HepG2 (cell line): Measurements from ENCODE around the gene BEAN1. TPM values are rescaled to one million over a fixed set of nuclear protein-coding genes. Genes with fewer than 3 reads are reported as not detected.
A peak's percentile ranks its signal among the peaks of the same experiment; 100 is the strongest.

ENCODE experiments used
- ATAC-seq: fragments of 200-7000 bp; cut with Tn5 transposase; 3 replicates; pipeline ENCODE4 v1.9.1; 2020; ENCODE audit warnings: mild to moderate bottlenecking, moderate library complexity
- BruUV-seq: library from RNA; stranded (reverse); fragments of 400-500 nt; replicated peaks from 2 replicates; lab custom pipeline; 2021; lab: Mats Ljungman, UMichigan
- CTCF ChIA-PET: fragments of 300-600 bp; formaldehyde crosslinking; extraction: SDS; loops from one replicate; lab custom pipeline; 2021; ENCODE audit warnings: low total read pairs, inconsistent platforms, low intra/inter-chr PET ratio; lab: Yijun Ruan, JAX
- POLR2A ChIA-PET: fragments of 350-600 bp; sonication (Branson Sonifier 250); formaldehyde crosslinking; loops from one replicate; lab custom pipeline; 2020; ENCODE audit warnings: antibody characterized with exemption, inconsistent platforms; lab: Yijun Ruan, JAX
- DNase-seq: peaks from one replicate; pipeline ENCODE4 v3.0.0-alpha.2; 2015; ENCODE audit warnings: low spot score
- FAIRE-seq: peaks from 3 replicates; lab custom pipeline; 2011; peaks lifted over from hg19 to GRCh38; lab: Jason Lieb, UNC
- H2AFZ ChIP-seq: one replicate; pipeline ENCODE4 v1.6.1; 2011; ENCODE audit warnings: low read length, inconsistent platforms
- H3K27ac ChIP-seq: fragments of 300-600 bp; 3 replicates; pipeline ENCODE4 v1.8.0; 2011; ENCODE audit warnings: mixed run types, mild to moderate bottlenecking, mixed read lengths, low read length, inconsistent platforms; ENCODE audit not compliant: insufficient read depth; ENCODE audit errors: extremely low read length
- H3K27me3 ChIP-seq, 2 experiments: fragments of 200-600 bp in 1 of 2; 2 replicates in 1 of 2; 3 replicates in 1 of 2; pipeline versions ENCODE4 v1.6.0 to v1.8.0; 2011; ENCODE audit warnings: low read length in 2 of 2, mild to moderate bottlenecking in 2 of 2, moderate library complexity in 2 of 2, inconsistent platforms in 1 of 2; ENCODE audit not compliant: insufficient read depth in 2 of 2, control insufficient read depth in 1 of 2
- H3K36me3 ChIP-seq, 2 experiments: fragments of 200-600 bp in 1 of 2; replicated peaks in 1 of 2; 2 replicates in 1 of 2; 3 replicates in 1 of 2; pipeline versions ENCODE4 v1.5.1 to v1.8.0; 2011; ENCODE audit warnings: low read length in 2 of 2, inconsistent platforms in 1 of 2; ENCODE audit not compliant: insufficient read depth in 2 of 2, control insufficient read depth in 1 of 2
- H3K4me1 ChIP-seq: 2 replicates; pipeline ENCODE4 v1.5.1; 2012; ENCODE audit warnings: low read length, inconsistent platforms; ENCODE audit not compliant: insufficient read depth
- H3K4me2 ChIP-seq: 2 replicates; pipeline ENCODE4 v1.6.0; 2011; ENCODE audit warnings: low read depth, low read length, inconsistent platforms
- H3K4me3 ChIP-seq, 3 experiments: fragments of 200-600 bp in 1 of 3; sonication (generic), shearing (Covaris generic) in 1 of 3; replicated peaks in 1 of 3; 2 replicates each; pipeline ENCODE4 v1.5.1; 2011 to 2016; ENCODE audit warnings: low read length in 3 of 3, inconsistent platforms in 2 of 3, low read depth in 2 of 3, mild to moderate bottlenecking in 2 of 3, control low read depth in 1 of 3, mixed read lengths in 1 of 3; ENCODE audit not compliant: insufficient read depth in 1 of 3
- H3K79me2 ChIP-seq: one replicate; pipeline ENCODE4 v1.6.1; 2011; ENCODE audit warnings: low read length, inconsistent platforms; ENCODE audit not compliant: insufficient read depth
- H3K9ac ChIP-seq: 2 replicates; pipeline ENCODE4 v1.6.0; 2011; ENCODE audit warnings: mild to moderate bottlenecking, low read depth, low read length, inconsistent platforms; ENCODE audit not compliant: insufficient read depth
- H3K9me3 ChIP-seq: 2 replicates; pipeline ENCODE4 v1.5.1; 2012; ENCODE audit warnings: mild to moderate bottlenecking, low read length
- H4K20me1 ChIP-seq: 2 replicates; pipeline ENCODE4 v1.6.0; 2011; ENCODE audit warnings: inconsistent platforms, mild to moderate bottlenecking, low read length, moderate library complexity; ENCODE audit not compliant: insufficient read depth
- ARID2 ChIP-seq: sonication (generic); formaldehyde crosslinking; IDR thresholded peaks from 2 replicates; pipeline ENCODE4 v1.8.1; 2022; ENCODE audit warnings: mild to moderate bottlenecking, missing genetic modification reagents, borderline replicate concordance
- CBX5 ChIP-seq: sonication (generic); formaldehyde crosslinking; IDR thresholded peaks from 2 replicates; pipeline ENCODE4 v1.4.0; 2020; ENCODE audit warnings: missing genetic modification reagents, borderline replicate concordance
- ETV5 ChIP-seq: IDR thresholded peaks from 2 replicates; pipeline ENCODE4 v1.6.1; 2018; ENCODE audit warnings: missing biosample characterization, missing genetic modification reagents, inconsistent platforms, borderline replicate concordance
- HNRNPL ChIP-seq: fragments of 200-400 bp; formaldehyde crosslinking; IDR thresholded peaks from 2 replicates; pipeline ENCODE4 v1.6.1; 2017; ENCODE audit warnings: mild to moderate bottlenecking, low read depth, low read length
- KDM3A ChIP-seq: IDR thresholded peaks from 2 replicates; pipeline ENCODE4 v1.6.1; 2018; ENCODE audit warnings: low read depth, missing compliant biosample characterization
- PPARG ChIP-seq: conservative IDR thresholded peaks from 2 replicates; pipeline ENCODE4 v1.6.1; 2016; ENCODE audit warnings: missing biosample characterization, missing genetic modification reagents
- SNRNP70 ChIP-seq: fragments of 200-400 bp; formaldehyde crosslinking; IDR thresholded peaks from 2 replicates; pipeline ENCODE4 v1.6.1; 2017; ENCODE audit warnings: mild to moderate bottlenecking, low read depth, low read length, moderate library complexity
- TP53 ChIP-seq: sonication (generic); formaldehyde crosslinking; conservative IDR thresholded peaks from 2 replicates; pipeline ENCODE4 v1.4.0; 2020; ENCODE audit warnings: missing genetic modification reagents
- WIZ ChIP-seq: sonication (generic); formaldehyde crosslinking; IDR thresholded peaks from 2 replicates; pipeline ENCODE4 v1.5.1; 2020; ENCODE audit warnings: mild to moderate bottlenecking, missing genetic modification reagents
- ZNF251 ChIP-seq: sonication (generic); formaldehyde crosslinking; IDR thresholded peaks from 2 replicates; pipeline ENCODE4 v1.9.0; 2021; ENCODE audit warnings: mild to moderate bottlenecking, missing genetic modification reagents
- ZNF557 ChIP-seq: sonication (generic); formaldehyde crosslinking; IDR thresholded peaks from 2 replicates; pipeline ENCODE4 v1.4.0; 2020; ENCODE audit warnings: missing genetic modification reagents
- ZNF747 ChIP-seq: sonication (generic); formaldehyde crosslinking; IDR thresholded peaks from 2 replicates; pipeline ENCODE4 v1.8.1; 2023; ENCODE audit warnings: missing genetic modification reagents, mild to moderate bottlenecking, borderline replicate concordance
- ZNF782 ChIP-seq: sonication (generic); formaldehyde crosslinking; IDR thresholded peaks from 2 replicates; pipeline ENCODE4 v1.4.0; 2020; ENCODE audit warnings: missing genetic modification reagents, mild to moderate bottlenecking, borderline replicate concordance
- ZSCAN22 ChIP-seq: sonication (generic); formaldehyde crosslinking; IDR thresholded peaks from 2 replicates; pipeline ENCODE4 v1.4.0; 2020; ENCODE audit warnings: mild to moderate bottlenecking, missing genetic modification reagents
- WGBS: methylation state at CpG from one replicate; pipeline ENCODE4 v1.1.6; 2017; ENCODE audit warnings: low lambda C conversion rate; 5-methylcytosine and 5-hydroxymethylcytosine counted together
- in situ Hi-C: cut with HindIII; loops from 2 replicates; pipeline ENCODE4 v1.10.0; 2017; ENCODE audit warnings: low pct_unique_long_range_greater_than_20kb; ENCODE audit not compliant: extremely low pct_ligation_motif_present
- intact Hi-C: fragments of 100-400 bp; cut with micrococcal nuclease; formaldehyde crosslinking; loops from one replicate; pipeline ENCODE4 v1.10.0; 2022; ENCODE audit not compliant: unreplicated experiment
- polyA plus RNA-seq, 8 experiments: library from polyadenylated mRNA; depleted of rRNA in 3 of 8; stranded (reverse) in 7 of 8; unstranded in 1 of 8; fragments of >200 nt; fragmentation: Illumina TruSeq in 4 of 8; extraction: Trizol in 4 of 8; gene quantifications; 2 replicates each; pipeline versions ENCODE4 v1.2.1 to v1.2.3, GENCODE V29; 2011 to 2016; ENCODE audit warnings: low read depth in 4 of 8, missing spikeins in 1 of 8, mixed read lengths in 1 of 8; ENCODE audit not compliant: insufficient read depth in 1 of 8
- total RNA-seq, 5 experiments: library from RNA; depleted of rRNA; stranded (reverse); fragments of >200 nt; fragmentation: Illumina TruSeq; extraction: Trizol; gene quantifications; 2 replicates each; pipeline ENCODE4 v1.2.3, GENCODE V29; 2016; ENCODE audit warnings: low read depth in 1 of 5
- TF ChIP-seq, protein P1 (sequence below): sonication (generic); formaldehyde crosslinking; IDR thresholded peaks from 2 replicates; pipeline ENCODE4 v1.4.0; 2020; ENCODE audit warnings: missing genetic modification reagents, borderline replicate concordance
- TF ChIP-seq, protein P2 (sequence below): sonication (generic); formaldehyde crosslinking; IDR thresholded peaks from 2 replicates; pipeline ENCODE4 v1.9.0; 2021; ENCODE audit warnings: mild to moderate bottlenecking, missing genetic modification reagents

BEAN1 gene
- total and polyA plus RNA-seq, 2 of the 13 experiments (the other 11 are each of a cell fraction or from before 2014, with no cell fraction given), result 0.53 to 1.4 TPM

DNA sequence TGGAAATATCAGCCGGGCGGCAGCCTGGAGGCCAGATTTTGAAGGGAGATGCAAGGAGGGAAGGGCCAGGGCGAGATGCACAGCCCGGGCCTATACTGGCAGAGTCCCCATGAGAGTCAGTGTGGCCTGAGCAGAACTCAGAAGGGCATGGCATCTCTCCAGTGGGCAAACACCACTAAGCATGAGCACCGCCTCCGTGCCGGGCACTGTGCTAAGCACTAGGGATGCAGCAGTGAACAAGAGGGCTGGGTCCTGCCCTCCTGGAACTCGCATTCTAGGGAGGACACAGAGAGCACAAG, 89.4 kb downstream of the BEAN1 start:
- Histone ChIP-seq H3K27me3 (no peaks in the 10 kb centered on the region), H3K36me3 (peaks cover 2 to 6% of the 10 kb centered on the region in 2 experiments; a peak in 3 of 5 replicates), H3K4me1 (peaks cover 66% of the 10 kb centered on the region), H2AFZ (no peak overlapping the region), H3K79me2 (no peaks in the 10 kb centered on the region), H3K4me2 (peak overlapping the region; percentile 30), H3K27ac (peak overlapping the region; percentile 99), H3K9me3 (no peaks in the 10 kb centered on the region), H3K9ac (peak overlapping the region; percentile 43), H4K20me1 (no peaks in the 10 kb centered on the region), H3K4me3 (peak overlapping the region in 1 of 3 experiments; percentile 67; a peak in 1 of 6 replicates)
- 51% methylated on average over 8 of the region's 8 CpGs for WGBS
- CTCF ChIA-PET, result no interaction called here
- intact Hi-C loops, result loop anchor here (2.0 kb wide), 2 partner anchors 34 to 88 kb away; partner anchors contain the start of gene CMTM3
- DNase-seq (no peak), FAIRE-seq (no peak), ATAC-seq (peak; percentile 57)
- POLR2A ChIA-PET, result interaction anchor here (1.7 kb wide), 1 partner anchor 88 kb away, joined by 9 read pairs; the partner anchor contains the start of gene CMTM3
- in situ Hi-C loops, result no loop called here
- TSS peak; percentile 49 for BruUV-seq
- no peak for TF ChIP-seq TP53 (CRISPR knock-in tag)
- no peak for TF ChIP-seq ZNF782 (CRISPR knock-in tag)
- TF ChIP-seq PPARG (CRISPR knock-in tag), result no peak
- no peak for TF ChIP-seq KDM3A (CRISPR knock-in tag)
- no peak for TF ChIP-seq SNRNP70
- TF ChIP-seq HNRNPL, result peak; percentile 95
- no peak for TF ChIP-seq ZNF747 (CRISPR knock-in tag)
- no peak for TF ChIP-seq CBX5 (CRISPR knock-in tag)
- TF ChIP-seq, protein P1, sequence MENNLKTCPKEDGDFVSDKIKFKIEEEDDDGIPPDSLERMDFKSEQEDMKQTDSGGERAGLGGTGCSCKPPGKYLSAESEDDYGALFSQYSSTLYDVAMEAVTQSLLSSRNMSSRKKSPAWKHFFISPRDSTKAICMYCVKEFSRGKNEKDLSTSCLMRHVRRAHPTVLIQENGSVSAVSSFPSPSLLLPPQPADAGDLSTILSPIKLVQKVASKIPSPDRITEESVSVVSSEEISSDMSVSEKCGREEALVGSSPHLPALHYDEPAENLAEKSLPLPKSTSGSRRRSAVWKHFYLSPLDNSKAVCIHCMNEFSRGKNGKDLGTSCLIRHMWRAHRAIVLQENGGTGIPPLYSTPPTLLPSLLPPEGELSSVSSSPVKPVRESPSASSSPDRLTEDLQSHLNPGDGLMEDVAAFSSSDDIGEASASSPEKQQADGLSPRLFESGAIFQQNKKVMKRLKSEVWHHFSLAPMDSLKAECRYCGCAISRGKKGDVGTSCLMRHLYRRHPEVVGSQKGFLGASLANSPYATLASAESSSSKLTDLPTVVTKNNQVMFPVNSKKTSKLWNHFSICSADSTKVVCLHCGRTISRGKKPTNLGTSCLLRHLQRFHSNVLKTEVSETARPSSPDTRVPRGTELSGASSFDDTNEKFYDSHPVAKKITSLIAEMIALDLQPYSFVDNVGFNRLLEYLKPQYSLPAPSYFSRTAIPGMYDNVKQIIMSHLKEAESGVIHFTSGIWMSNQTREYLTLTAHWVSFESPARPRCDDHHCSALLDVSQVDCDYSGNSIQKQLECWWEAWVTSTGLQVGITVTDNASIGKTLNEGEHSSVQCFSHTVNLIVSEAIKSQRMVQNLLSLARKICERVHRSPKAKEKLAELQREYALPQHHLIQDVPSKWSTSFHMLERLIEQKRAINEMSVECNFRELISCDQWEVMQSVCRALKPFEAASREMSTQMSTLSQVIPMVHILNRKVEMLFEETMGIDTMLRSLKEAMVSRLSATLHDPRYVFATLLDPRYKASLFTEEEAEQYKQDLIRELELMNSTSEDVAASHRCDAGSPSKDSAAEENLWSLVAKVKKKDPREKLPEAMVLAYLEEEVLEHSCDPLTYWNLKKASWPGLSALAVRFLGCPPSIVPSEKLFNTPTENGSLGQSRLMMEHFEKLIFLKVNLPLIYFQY (CRISPR knock-in tag), result peak; percentile 9; the same call in 1 of the 2 replicates
- no peak for TF ChIP-seq ZSCAN22
- no peak for TF ChIP-seq ETV5 (CRISPR knock-in tag)
- no peak for TF ChIP-seq WIZ (CRISPR knock-in tag)
- 0 out of 2 replicates have a peak, but pooled peaks have one; percentile 0 for TF ChIP-seq ZNF557
- TF ChIP-seq, protein P2, sequence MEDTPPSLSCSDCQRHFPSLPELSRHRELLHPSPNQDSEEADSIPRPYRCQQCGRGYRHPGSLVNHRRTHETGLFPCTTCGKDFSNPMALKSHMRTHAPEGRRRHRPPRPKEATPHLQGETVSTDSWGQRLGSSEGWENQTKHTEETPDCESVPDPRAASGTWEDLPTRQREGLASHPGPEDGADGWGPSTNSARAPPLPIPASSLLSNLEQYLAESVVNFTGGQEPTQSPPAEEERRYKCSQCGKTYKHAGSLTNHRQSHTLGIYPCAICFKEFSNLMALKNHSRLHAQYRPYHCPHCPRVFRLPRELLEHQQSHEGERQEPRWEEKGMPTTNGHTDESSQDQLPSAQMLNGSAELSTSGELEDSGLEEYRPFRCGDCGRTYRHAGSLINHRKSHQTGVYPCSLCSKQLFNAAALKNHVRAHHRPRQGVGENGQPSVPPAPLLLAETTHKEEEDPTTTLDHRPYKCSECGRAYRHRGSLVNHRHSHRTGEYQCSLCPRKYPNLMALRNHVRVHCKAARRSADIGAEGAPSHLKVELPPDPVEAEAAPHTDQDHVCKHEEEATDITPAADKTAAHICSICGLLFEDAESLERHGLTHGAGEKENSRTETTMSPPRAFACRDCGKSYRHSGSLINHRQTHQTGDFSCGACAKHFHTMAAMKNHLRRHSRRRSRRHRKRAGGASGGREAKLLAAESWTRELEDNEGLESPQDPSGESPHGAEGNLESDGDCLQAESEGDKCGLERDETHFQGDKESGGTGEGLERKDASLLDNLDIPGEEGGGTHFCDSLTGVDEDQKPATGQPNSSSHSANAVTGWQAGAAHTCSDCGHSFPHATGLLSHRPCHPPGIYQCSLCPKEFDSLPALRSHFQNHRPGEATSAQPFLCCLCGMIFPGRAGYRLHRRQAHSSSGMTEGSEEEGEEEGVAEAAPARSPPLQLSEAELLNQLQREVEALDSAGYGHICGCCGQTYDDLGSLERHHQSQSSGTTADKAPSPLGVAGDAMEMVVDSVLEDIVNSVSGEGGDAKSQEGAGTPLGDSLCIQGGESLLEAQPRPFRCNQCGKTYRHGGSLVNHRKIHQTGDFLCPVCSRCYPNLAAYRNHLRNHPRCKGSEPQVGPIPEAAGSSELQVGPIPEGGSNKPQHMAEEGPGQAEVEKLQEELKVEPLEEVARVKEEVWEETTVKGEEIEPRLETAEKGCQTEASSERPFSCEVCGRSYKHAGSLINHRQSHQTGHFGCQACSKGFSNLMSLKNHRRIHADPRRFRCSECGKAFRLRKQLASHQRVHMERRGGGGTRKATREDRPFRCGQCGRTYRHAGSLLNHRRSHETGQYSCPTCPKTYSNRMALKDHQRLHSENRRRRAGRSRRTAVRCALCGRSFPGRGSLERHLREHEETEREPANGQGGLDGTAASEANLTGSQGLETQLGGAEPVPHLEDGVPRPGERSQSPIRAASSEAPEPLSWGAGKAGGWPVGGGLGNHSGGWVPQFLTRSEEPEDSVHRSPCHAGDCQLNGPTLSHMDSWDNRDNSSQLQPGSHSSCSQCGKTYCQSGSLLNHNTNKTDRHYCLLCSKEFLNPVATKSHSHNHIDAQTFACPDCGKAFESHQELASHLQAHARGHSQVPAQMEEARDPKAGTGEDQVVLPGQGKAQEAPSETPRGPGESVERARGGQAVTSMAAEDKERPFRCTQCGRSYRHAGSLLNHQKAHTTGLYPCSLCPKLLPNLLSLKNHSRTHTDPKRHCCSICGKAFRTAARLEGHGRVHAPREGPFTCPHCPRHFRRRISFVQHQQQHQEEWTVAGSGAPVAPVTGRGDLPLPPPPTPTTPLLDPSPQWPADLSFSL (CRISPR knock-in tag), result no peak
- TF ChIP-seq ZNF251 (CRISPR knock-in tag), result no peak
- no peak for TF ChIP-seq ARID2 (CRISPR knock-in tag)
